Cardiac fibroblast (primary cell): ENCODE data around the gene RNASEH1.

Experiments
- DNase-seq, 2 donors: peaks; one replicate each; pipeline versions ENCODE4 v3.0.0 to v3.0.0-alpha.2; 2010; ENCODE audit warnings: low read depth in 2 of 2
- H3K4me3 ChIP-seq, 2 donors: replicated peaks in 1 of 2; 1 replicate in 1 of 2; 2 replicates in 1 of 2; pipeline ENCODE4 v1.5.1; 2011; ENCODE audit warnings: low read depth in 2 of 2, low read length in 2 of 2, mild to moderate bottlenecking in 2 of 2, moderate library complexity in 1 of 2
- CTCF ChIP-seq: IDR thresholded peaks from one replicate; pipeline ENCODE4 v1.5.1; 2011; ENCODE audit warnings: low read depth, mild to moderate bottlenecking, low read length, inconsistent platforms

Gene RNASEH1

GRCh38 chr2:3539836-3540235 lies 18.3 kb downstream of the RNASEH1 start:
- H3K4me3 ChIP-seq = no peak overlapping the region
- no peak for TF ChIP-seq CTCF
- no peak for DNase-seq

- peak overlapping the region; percentile 33 to 51 for H3K4me3 ChIP-seq
- peak; percentile 56 to 66 for DNase-seq
- TF ChIP-seq CTCF = peak; percentile 65
Measured at GRCh38 chr2:3536682-3537632, 21.2 kb downstream of the RNASEH1 start.

GRCh38 chr2:3535794-3536681 lies 22.1 kb downstream of the RNASEH1 start:
- peak; percentile 89 to 93 for DNase-seq
- TF ChIP-seq CTCF = peak; percentile 3
- peak overlapping the region; percentile 33 to 51 for H3K4me3 ChIP-seq

GRCh38 chr2:3535467-3535793 lies 22.7 kb downstream of the RNASEH1 start:
- DNase-seq = no peak
- peak overlapping the region; percentile 26 to 51 for H3K4me3 ChIP-seq
- TF ChIP-seq CTCF = peak; percentile 20

- no peak for TF ChIP-seq CTCF
- no peak for DNase-seq
Measured at GRCh38 chr2:3534251-3534814, 23.8 kb downstream of the RNASEH1 start.

GRCh38 chr2:3533836-3534235 lies 24.3 kb downstream of the RNASEH1 start:
- no peak overlapping the region for H3K4me3 ChIP-seq
- DNase-seq = no peak
- TF ChIP-seq CTCF = no peak

More at GRCh38 chr2:3534251-3534814, 23.8 kb downstream of the RNASEH1 start:
- H3K4me3 ChIP-seq = no peak overlapping the region
